PC-9 (cell line): Measurements from ENCODE around the gene FAM222B. TPM values are rescaled to one million over a fixed set of nuclear protein-coding genes. Genes with fewer than 3 reads are reported as not detected.
A peak's percentile ranks its signal among the peaks of the same experiment; 100 is the strongest.

Experiments used
- BruUV-seq: library from RNA; stranded (reverse); fragments of 400-500 nt; replicated peaks from 2 replicates; lab custom pipeline; 2021; lab: Mats Ljungman, UMichigan
- CTCF ChIA-PET: fragments of 300-600 bp; sonication (Branson Sonifier 250); formaldehyde crosslinking; loops from one replicate; lab custom pipeline; 2022; ENCODE audit warnings: antibody characterized with exemption; lab: Charles Lee
- POLR2A ChIA-PET: fragments of 300-600 bp; sonication (Branson Sonifier 250); formaldehyde crosslinking; loops from one replicate; lab custom pipeline; 2022; ENCODE audit warnings: antibody characterized with exemption; ENCODE audit not compliant: unreplicated experiment; lab: Charles Lee
- DNase-seq, 2 experiments: peaks; one replicate each; pipeline versions ENCODE4 v3.0.0 to v3.0.0-alpha.2; 2015 to 2022; ENCODE audit warnings: mixed read lengths in 1 of 2
- H2AFZ ChIP-seq: fragments of 200-600 bp; sonication (generic); 2 replicates; pipeline ENCODE4 v1.8.1; 2017; ENCODE audit warnings: antibody characterized with exemption
- H3F3A ChIP-seq: fragments of 200-600 bp; sonication (generic); 2 replicates; pipeline ENCODE4 v1.8.1; 2017; ENCODE audit warnings: antibody characterized with exemption, mild to moderate bottlenecking, low read depth; ENCODE audit not compliant: insufficient read depth
- H3K27ac ChIP-seq: fragments of 200-600 bp; sonication (generic); 2 replicates; pipeline ENCODE4 v1.6.1; 2016; ENCODE audit warnings: mixed run types
- H3K27me3 ChIP-seq: fragments of 200-600 bp; sonication (generic); 2 replicates; pipeline ENCODE4 v1.6.1; 2016; ENCODE audit warnings: low read depth, mixed run types; ENCODE audit not compliant: insufficient read depth
- H3K36me3 ChIP-seq: fragments of 200-600 bp; sonication (generic); 2 replicates; pipeline ENCODE4 v1.6.1; 2016; ENCODE audit warnings: low read depth, mixed run types
- H3K4me1 ChIP-seq: fragments of 200-600 bp; sonication (generic); replicated peaks from 2 replicates; pipeline ENCODE4 v1.6.1; 2016; ENCODE audit warnings: mixed run types; ENCODE audit not compliant: insufficient read depth
- H3K4me2 ChIP-seq: fragments of 200-600 bp; sonication (generic); 2 replicates; pipeline ENCODE4 v1.6.1; 2017; ENCODE audit warnings: mixed run types
- H3K4me3 ChIP-seq: fragments of 200-600 bp; sonication (generic); 2 replicates; pipeline ENCODE4 v1.6.1; 2016; ENCODE audit warnings: mixed run types
- H3K79me2 ChIP-seq: fragments of 200-600 bp; sonication (generic); 2 replicates; pipeline ENCODE4 v1.6.1; 2017; ENCODE audit warnings: low read depth, mixed run types
- H3K9me2 ChIP-seq: fragments of 200-600 bp; sonication (generic); 2 replicates; pipeline ENCODE4 v1.8.1; 2017; ENCODE audit warnings: mild to moderate bottlenecking; ENCODE audit not compliant: insufficient read depth
- H3K9me3 ChIP-seq: fragments of 200-600 bp; sonication (generic); 2 replicates; pipeline ENCODE4 v1.8.1; 2016; ENCODE audit warnings: low read depth; ENCODE audit not compliant: insufficient read depth
- H4K20me1 ChIP-seq: fragments of 200-600 bp; sonication (generic); 2 replicates; pipeline ENCODE4 v1.8.1; 2017; ENCODE audit not compliant: insufficient read depth
- EZH2 ChIP-seq: fragments of 200-600 bp; sonication (generic); IDR thresholded peaks from 2 replicates; pipeline ENCODE4 v1.8.0; 2017; ENCODE audit warnings: antibody characterized with exemption, low read depth
- intact Hi-C: fragments of 100-400 bp; cut with micrococcal nuclease; formaldehyde crosslinking; loops from one replicate; pipeline ENCODE4 v1.10.0; 2022; ENCODE audit not compliant: unreplicated experiment
- total RNA-seq: library from RNA; stranded (reverse); gene quantifications from 2 replicates; pipeline ENCODE4 v1.2.3, GENCODE V29; 2021
- TF ChIP-seq, protein P1 (sequence below): fragments of 200-600 bp; sonication (generic); conservative IDR thresholded peaks from 2 replicates; pipeline ENCODE4 v1.6.1; 2017; ENCODE audit warnings: mixed run types, antibody characterized with exemption, mild to moderate bottlenecking, moderate library complexity

FAM222B gene
- total RNA-seq, 1 experiment from 2014 or later: 26.4 TPM

DNA sequence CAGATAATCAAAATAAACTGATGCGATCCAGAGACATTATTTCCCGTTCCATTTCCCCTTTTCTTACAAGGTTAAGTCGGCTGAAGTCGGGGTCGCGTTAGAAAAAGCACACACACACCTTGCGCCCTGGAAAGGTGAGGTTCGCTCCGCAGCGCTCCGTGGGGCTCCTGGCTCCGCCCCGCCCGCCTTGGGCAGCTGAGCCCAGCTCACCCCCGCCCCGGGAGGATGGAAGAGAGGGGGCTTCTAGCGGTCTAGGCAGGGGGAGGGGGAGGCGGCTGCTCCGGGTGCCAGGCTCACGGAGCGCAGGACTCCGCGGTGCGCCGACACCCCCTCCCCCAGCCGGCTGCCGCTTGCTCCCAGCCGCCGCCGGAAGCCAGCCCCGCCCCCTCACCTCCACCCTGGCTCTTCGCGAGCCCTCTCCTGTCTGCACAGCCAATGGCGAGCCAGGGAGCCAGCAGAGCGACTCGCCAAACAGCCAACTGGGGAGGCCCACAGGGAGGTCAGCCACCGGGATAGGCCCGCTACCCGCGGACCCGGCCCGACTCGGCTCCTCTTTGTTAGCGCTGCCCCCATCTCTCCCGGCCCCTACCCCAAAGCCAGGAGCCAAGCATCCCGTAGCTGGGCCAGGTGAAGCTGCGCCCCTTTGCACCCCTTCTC lies 30.4 kb downstream of the FAM222B start:
- TF ChIP-seq, protein P1, sequence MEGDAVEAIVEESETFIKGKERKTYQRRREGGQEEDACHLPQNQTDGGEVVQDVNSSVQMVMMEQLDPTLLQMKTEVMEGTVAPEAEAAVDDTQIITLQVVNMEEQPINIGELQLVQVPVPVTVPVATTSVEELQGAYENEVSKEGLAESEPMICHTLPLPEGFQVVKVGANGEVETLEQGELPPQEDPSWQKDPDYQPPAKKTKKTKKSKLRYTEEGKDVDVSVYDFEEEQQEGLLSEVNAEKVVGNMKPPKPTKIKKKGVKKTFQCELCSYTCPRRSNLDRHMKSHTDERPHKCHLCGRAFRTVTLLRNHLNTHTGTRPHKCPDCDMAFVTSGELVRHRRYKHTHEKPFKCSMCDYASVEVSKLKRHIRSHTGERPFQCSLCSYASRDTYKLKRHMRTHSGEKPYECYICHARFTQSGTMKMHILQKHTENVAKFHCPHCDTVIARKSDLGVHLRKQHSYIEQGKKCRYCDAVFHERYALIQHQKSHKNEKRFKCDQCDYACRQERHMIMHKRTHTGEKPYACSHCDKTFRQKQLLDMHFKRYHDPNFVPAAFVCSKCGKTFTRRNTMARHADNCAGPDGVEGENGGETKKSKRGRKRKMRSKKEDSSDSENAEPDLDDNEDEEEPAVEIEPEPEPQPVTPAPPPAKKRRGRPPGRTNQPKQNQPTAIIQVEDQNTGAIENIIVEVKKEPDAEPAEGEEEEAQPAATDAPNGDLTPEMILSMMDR: no peak
- TF ChIP-seq EZH2: no peak
- DNase-seq: peak; percentile 90 to 96
- Histone ChIP-seq H3K4me1 (peaks cover 47% of the 10 kb centered on the region), H3K4me3 (peak overlapping the region; percentile 85), H3K4me2 (peak overlapping the region; percentile 83), H3K36me3 (no peaks in the 10 kb centered on the region), H3K27ac (peak overlapping the region; percentile 95), H3K79me2 (peaks cover 75% of the 10 kb centered on the region), H2AFZ (peak overlapping the region; percentile 89), H3F3A (peaks cover 47% of the 10 kb centered on the region), H4K20me1 (0 out of 2 replicates have a peak, but pooled peaks cover 3% of the 10 kb centered on the region), H3K9me2 (no peaks in the 10 kb centered on the region), H3K27me3 (no peaks in the 10 kb centered on the region), H3K9me3 (no peaks in the 10 kb centered on the region)
- CTCF ChIA-PET: interaction anchor here (1.0 kb wide), 1 partner anchor 49 kb away, joined by 3 read pairs; no protein-coding TSS in a partner anchor
- POLR2A ChIA-PET: interaction anchor here (0.5 to 0.8 kb wide), 2 partner anchors 20 to 337 kb away, joined by 4 to 6 read pairs; no protein-coding TSS in a partner anchor
- no TSS peak for BruUV-seq
- intact Hi-C loops: no loop called here

DNA sequence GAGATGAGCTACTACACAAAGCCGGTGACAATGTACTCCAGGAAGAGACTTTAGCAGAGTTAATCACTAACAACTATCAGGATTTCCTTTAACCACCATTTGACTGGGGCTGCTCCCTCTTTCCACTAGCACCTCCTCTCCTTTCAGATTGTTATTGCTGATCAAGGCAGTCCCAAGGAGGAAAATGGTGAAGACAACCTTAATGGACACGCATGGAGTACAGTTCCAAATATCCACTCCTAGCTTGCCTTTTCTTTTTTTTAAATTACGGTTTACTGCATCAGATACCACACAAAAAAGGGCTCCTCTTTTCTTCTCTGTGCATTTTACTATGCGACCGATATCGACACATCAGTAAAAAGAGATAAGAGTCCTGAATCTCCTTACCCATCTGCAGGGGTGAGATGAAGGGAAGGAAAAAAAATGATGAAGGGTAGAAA lies 30.9 kb downstream of the FAM222B start:
- peak overlapping the region; percentile 89 for H2AFZ ChIP-seq
- peaks cover 75% of the 10 kb centered on the region for H3K79me2 ChIP-seq
- BruUV-seq: TSS peak; percentile 19
- no peak for TF ChIP-seq EZH2
- TF ChIP-seq, protein P1: 0 out of 2 replicates have a peak, but pooled peaks have one; percentile 10
- H3K27ac ChIP-seq: peak overlapping the region; percentile 95
- CTCF ChIA-PET: interaction anchor here (0.6 to 1.0 kb wide), 2 partner anchors 48 to 811 kb away, joined by 3 read pairs; no protein-coding TSS in a partner anchor
- no peaks in the 10 kb centered on the region for H3K36me3 ChIP-seq
- no peaks in the 10 kb centered on the region for H3K27me3 ChIP-seq
- H3K4me1 ChIP-seq: peaks cover 53% of the 10 kb centered on the region
- no peaks in the 10 kb centered on the region for H3K9me3 ChIP-seq
- peak overlapping the region; percentile 85 for H3K4me3 ChIP-seq
- H3K4me2 ChIP-seq: peak overlapping the region; percentile 83
- H3K9me2 ChIP-seq: no peaks in the 10 kb centered on the region
- POLR2A ChIA-PET: interaction anchor here (0.5 to 0.8 kb wide), 4 partner anchors 20 to 653 kb away, joined by 4 to 10 read pairs (median 5); no protein-coding TSS in a partner anchor
- H3F3A ChIP-seq: peaks cover 52% of the 10 kb centered on the region
- intact Hi-C loops: no loop called here
- 0 out of 2 replicates have a peak, but pooled peaks cover 4% of the 10 kb centered on the region for H4K20me1 ChIP-seq
- peak; percentile 25 to 56 for DNase-seq

DNA sequence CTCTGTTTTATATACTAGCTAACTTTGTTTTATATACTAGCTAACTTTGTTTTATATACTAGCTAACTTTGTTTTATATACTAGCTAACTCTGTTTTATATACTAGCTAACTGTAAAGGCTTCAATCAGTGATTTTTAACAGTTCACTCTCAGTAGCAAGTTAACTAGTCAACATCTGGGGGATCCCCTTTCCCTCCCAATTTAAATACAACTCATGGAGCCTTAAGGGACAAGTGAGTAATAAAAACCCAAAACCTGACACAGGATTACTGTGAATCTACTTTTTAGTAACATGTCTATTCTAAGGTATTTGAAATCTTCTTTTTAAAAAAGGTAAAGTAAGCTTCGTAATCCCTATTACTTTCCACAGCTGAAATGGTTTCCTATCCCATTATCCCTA lies 32.2 kb downstream of the FAM222B start:
- Histone ChIP-seq H3K4me1 (peaks cover 58% of the 10 kb centered on the region), H3K79me2 (peaks cover 75% of the 10 kb centered on the region), H3K27me3 (no peaks in the 10 kb centered on the region), H3K4me3 (peak overlapping the region; percentile 85), H3K36me3 (no peaks in the 10 kb centered on the region; the same call in 1 of the 2 replicates), H4K20me1 (peaks cover 8% of the 10 kb centered on the region; the same call in 1 of the 2 replicates), H3K9me2 (no peaks in the 10 kb centered on the region), H3F3A (peaks cover 59% of the 10 kb centered on the region), H3K27ac (peak overlapping the region; percentile 95), H3K9me3 (no peaks in the 10 kb centered on the region), H3K4me2 (peak overlapping the region; percentile 83), H2AFZ (no peak overlapping the region)
- ChIA-PET POLR2A (interaction anchor here (0.6 to 0.7 kb wide), 4 partner anchors 34 to 627 kb away, joined by 3 to 6 read pairs (median 4); partner anchors contain the start of gene PHF12), CTCF (interaction anchor here (0.6 kb wide), 1 partner anchor 58 kb away, joined by 9 read pairs; no protein-coding TSS in a partner anchor)
- TF ChIP-seq EZH2: no peak
- TF ChIP-seq, protein P1: no peak
- no peak for DNase-seq
- intact Hi-C loops: no loop called here
- no TSS peak for BruUV-seq
